A204.1 (cell line): ENCODE measurements around the gene ZFAND3.
"Not testable (repeated sequence)": the region's sequence is repeated elsewhere in the genome, so short reads cannot be mapped to it uniquely, and the experiment has no call there.

ENCODE experiments used
- FAIRE-seq: peaks from 2 replicates; lab custom pipeline; 2012; peaks lifted over from hg19 to GRCh38; lab: Jason Lieb, UNC

Gene ZFAND3

GRCh38 chr6:37865504-37865903 is 46.0 kb downstream of the ZFAND3 start:
- no peak for FAIRE-seq

- no peak for FAIRE-seq
Measured at GRCh38 chr6:37866590-37867507, 47.3 kb downstream of the ZFAND3 start.

- FAIRE-seq: no peak
Measured at GRCh38 chr6:37867756-37868446, 48.4 kb downstream of the ZFAND3 start.

- FAIRE-seq: no peak
Measured at GRCh38 chr6:37868447-37868825, 48.9 kb downstream of the ZFAND3 start.

DNA sequence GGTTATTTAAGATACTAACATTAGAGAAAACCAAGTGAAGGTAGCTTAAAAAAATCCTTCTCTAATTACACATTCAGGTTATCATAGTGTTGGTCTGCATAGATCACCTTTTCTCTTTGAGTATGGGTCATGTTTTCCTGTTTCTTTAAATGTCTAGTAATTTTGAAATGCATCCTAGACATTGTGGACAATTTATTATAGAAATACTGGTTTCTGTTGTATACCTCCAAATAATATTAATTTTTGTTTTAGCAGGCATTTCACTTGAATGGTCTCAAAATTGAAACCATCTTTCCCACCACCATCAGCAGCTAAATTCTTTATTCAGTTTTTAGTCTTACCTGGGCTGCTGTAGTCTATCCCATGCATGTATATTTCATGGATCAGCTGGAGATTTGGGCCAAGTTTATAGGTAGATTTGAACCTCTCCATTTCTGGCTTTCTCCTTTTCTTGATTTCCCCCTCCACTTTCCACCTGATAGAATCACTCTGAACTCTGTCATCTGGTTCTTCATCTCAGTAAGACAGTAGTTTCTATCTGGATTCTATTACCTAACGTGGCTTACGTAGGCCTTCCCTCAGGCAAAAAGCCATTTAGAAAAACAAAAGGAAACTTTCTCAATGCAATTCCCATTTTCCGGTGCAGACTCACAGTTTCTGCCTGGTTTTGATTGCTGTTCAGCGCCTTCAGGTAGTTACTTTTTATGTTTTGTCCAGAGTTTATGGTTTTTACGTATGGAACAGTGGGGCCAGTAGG is 52.3 kb downstream of the ZFAND3 start:
- no peak for FAIRE-seq

DNA sequence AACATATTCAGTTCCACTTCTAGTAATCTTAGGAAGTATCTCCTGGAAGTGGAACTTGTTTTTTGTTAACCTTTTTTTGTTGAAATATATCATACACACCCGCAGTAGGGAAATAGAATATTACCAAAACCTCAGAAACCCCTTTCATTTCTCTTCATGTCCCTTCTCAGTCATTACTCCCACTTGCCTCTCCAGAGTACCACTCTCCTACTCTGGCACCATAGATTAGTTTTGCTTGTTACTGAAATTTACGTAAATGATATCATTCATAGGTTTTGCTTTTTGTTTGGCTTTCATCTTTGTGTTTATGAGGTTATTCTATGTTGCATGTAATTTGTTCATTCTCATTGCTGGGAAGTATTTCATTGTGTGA is 52.8 kb downstream of the ZFAND3 start:
- no peak for FAIRE-seq

DNA sequence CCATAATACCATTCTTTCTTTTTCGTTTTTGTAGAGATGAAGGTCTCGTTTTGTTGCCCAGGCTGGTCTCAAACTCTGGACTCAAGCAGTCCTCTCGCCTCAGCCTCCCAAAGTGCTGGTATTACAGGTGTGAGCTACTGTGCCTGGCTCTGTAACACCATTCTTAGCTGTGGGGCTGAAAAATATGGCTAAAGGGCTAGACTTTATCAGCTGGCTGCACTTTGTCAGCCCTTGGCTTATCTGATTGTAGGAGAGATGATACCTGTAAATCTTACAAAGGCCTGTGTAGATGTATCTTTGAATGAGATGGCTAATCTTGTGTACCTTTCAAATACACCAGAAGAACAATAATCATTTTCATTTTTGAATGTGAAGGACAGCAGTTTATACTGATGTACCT is 55.2 kb downstream of the ZFAND3 start:
- FAIRE-seq: no peak

DNA sequence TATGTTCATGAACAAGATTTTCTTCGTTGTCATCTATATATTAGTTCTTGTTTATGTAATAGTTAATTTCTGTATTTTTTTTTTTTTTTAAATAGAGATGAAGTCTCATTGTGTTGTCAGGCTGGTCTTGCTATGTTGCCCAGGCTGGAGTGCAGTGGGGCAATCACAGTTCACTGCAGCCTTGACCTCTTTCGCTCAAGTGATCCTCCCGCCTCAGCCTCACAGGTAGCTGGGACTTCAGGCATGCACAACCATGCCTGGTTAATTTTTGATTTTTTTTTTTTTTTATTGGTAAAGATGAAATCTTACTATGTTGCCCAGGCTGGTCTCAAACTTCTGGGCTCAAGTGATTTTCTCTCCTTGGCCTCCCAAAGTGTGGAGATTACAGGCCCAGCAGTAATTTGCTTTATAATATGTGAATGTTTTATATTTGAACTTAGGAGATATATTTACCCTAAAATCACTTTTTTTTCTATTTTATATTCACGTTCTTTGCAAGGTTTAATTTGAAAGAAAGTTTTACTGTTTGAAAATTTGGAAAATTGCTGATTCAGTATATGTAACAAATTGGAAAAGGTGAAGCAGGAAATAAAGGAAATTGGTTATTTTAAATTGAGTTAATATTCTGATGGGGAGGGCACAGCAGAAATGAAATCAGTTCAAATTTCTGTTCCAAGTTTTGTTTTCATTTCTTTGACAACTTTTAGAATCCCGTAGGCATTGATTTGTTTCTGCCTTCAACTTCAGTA is 56.2 kb downstream of the ZFAND3 start:
- FAIRE-seq: no peak

DNA sequence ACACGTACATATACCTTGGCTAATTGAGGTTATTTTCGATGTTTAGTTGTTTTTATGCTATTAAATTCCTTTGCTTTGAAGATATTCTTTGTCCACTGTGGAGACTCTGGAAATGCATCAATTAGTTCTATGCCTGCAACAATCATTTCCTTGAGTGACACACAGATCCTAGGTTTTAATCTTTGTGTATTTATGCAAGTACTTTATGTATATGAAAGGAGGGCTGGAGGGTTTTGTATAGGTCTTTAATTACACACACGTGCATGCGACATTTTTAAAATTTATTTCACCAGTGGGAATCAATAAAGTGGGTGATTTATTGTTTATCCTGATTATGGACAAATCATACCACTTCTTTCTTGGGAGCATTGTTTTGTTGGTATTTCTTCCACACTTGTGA is 57.3 kb downstream of the ZFAND3 start:
- no peak for FAIRE-seq

DNA sequence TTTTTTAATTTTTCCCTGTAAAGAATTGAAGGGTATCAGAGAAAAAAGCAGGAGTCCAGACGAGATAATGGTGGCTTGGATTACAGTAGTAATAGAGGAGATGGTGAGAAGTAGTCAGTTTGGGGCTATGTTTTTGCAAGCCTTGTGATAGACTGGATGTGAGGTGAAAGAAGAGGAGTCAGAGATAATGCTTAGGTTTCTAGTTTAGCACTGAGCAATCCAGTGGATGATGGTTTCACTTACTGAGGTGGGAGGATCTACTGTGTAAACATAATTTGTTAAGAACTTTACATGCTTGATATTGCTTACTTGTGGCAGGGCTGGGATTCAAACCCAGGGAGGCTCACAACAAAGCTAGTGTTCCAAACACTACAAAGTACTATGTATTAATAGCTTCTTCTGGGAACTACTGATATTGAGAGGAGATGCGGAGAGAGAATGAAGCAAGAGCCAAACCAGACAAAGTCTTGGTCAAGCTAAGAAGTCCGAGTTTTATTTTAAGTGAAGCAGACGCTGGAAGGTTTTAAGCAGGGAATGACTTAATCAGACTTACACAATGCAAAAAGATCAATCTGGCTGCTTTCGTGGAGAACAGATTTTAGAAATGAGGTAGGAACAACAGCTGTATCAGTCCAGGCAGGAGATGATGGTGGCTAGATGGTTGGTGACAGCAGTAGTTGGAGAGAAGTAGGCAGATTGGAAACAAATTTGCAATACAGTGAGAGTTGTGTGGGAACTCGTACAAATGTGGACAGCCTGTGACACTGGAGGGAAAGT is 58.0 kb downstream of the ZFAND3 start:
- no peak for FAIRE-seq

GRCh38 chr6:37878150-37878710 is 58.7 kb downstream of the ZFAND3 start:
- FAIRE-seq: no peak

- FAIRE-seq: not testable (repeated sequence)
Measured at GRCh38 chr6:37880602-37881001, 61.1 kb downstream of the ZFAND3 start.

DNA sequence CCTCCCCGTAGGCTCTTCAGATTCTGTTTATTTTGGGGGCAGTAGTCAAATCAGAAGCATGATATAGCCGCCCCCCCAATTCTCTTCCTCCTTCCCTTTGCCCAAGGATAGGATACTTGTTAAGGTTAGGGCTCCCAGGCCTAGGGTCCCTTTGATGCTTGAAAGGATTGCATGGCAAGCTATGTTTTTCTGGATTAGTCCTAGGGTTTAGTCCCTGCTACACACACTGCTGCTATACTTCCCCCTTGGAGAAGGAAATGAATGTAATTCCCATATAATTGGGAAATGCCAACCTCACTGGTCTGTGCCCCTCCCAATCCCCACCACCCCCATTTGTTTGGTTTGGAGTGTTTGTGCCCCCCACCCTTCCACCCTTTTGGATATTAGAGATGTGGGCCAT is 62.8 kb downstream of the ZFAND3 start:
- no peak for FAIRE-seq

GRCh38 chr6:37882724-37883413 is 63.3 kb downstream of the ZFAND3 start:
- no peak for FAIRE-seq

DNA sequence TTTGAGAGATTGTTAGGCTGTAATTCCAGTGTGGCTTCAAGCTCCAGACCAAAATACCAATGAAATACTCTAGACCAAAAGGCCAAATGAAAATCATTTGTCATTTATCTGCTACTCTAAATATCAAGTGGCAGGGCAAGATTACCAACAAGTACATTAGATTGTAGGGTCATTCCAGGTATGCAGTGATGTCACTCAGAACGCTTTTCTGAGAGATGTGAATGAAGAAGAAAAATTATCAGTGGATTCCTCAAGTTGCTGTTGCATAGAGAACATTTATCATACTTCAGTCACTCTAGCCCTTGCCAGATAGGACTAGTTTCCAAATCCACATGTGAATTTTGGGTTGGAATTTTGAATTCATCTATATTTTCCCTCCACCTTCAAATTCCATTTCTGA is 65.0 kb downstream of the ZFAND3 start:
- FAIRE-seq: no peak

- FAIRE-seq: no peak
Measured at GRCh38 chr6:37889051-37889450, 69.5 kb downstream of the ZFAND3 start.

- FAIRE-seq: no peak
Measured at GRCh38 chr6:37889486-37889885, 70.0 kb downstream of the ZFAND3 start.

DNA sequence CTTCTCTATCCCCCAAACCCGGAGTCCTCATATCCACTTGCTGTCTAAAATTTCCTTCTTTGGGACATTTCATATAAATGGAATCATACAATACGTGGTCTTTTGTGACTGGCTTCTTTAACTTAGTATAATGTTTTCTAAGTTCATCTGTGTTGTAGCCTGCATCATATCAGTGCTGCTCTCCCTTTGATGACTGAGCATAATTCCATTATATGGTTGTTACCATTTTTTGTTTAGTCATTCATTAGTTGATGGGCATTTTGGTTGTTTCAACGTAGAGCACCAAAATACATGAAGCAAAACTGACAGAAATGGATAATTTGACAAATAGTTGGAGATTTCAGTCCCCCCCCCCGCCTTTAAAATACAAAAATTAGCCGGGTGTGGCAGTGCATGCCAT is 71.5 kb downstream of the ZFAND3 start:
- no peak for FAIRE-seq

GRCh38 chr6:37893257-37893656 is 73.7 kb downstream of the ZFAND3 start:
- FAIRE-seq: no peak

GRCh38 chr6:37893734-37894133 is 74.2 kb downstream of the ZFAND3 start:
- not testable (repeated sequence) for FAIRE-seq

GRCh38 chr6:37894585-37894984 is 75.1 kb downstream of the ZFAND3 start:
- FAIRE-seq: no peak
